Mesendoderm (in vitro differentiated cells): Measurements from ENCODE around the gene PTGDR2.

Source experiments
- DNase-seq: peaks from one replicate; pipeline ENCODE4 v3.0.0; 2013
- H2AK5ac ChIP-seq: 2 replicates; pipeline ENCODE4 v1.6.1; 2013; ENCODE audit warnings: low read length, inconsistent platforms
- H2BK120ac ChIP-seq: 2 replicates; pipeline ENCODE4 v1.6.1; 2013; ENCODE audit warnings: low read depth, mild to moderate bottlenecking, low read length, moderate library complexity, mixed read lengths
- H2BK15ac ChIP-seq: replicated peaks from 2 replicates; pipeline ENCODE4 v1.6.1; 2013; ENCODE audit warnings: low read depth, mild to moderate bottlenecking, moderate library complexity
- H2BK5ac ChIP-seq: 2 replicates; pipeline ENCODE4 v1.6.1; 2013; ENCODE audit warnings: low read length, inconsistent platforms
- H3K18ac ChIP-seq: 2 replicates; pipeline ENCODE4 v1.6.1; 2013; ENCODE audit warnings: mild to moderate bottlenecking, low read length, mixed read lengths
- H3K23ac ChIP-seq: one replicate; pipeline ENCODE4 v1.6.1; 2013; ENCODE audit warnings: low read length
- H3K27ac ChIP-seq: 2 replicates; pipeline ENCODE4 v1.5.1; 2013; ENCODE audit warnings: low read depth, mild to moderate bottlenecking, inconsistent platforms, low read length, moderate library complexity
- H3K27me3 ChIP-seq: 2 replicates; pipeline ENCODE4 v1.6.1; 2013; ENCODE audit warnings: low read length, control low read depth, mild to moderate bottlenecking, inconsistent platforms; ENCODE audit not compliant: insufficient read depth, poor library complexity
- H3K36me3 ChIP-seq: 2 replicates; pipeline ENCODE4 v1.6.1; 2013; ENCODE audit warnings: low read length, inconsistent platforms; ENCODE audit not compliant: control insufficient read depth, insufficient read depth
- H3K4ac ChIP-seq: one replicate; pipeline ENCODE4 v1.6.1; 2013; ENCODE audit warnings: low read depth, mild to moderate bottlenecking, low read length, moderate library complexity
- H3K4me1 ChIP-seq: 2 replicates; pipeline ENCODE4 v1.6.1; 2013; ENCODE audit warnings: low read depth, low read length, inconsistent platforms; ENCODE audit not compliant: control insufficient read depth
- H3K4me2 ChIP-seq: 2 replicates; pipeline ENCODE4 v1.6.1; 2013; ENCODE audit warnings: low read length
- H3K4me3 ChIP-seq: 2 replicates; pipeline ENCODE4 v1.5.1; 2013; ENCODE audit warnings: mild to moderate bottlenecking, low read length
- H3K56ac ChIP-seq: one replicate; pipeline ENCODE4 v1.6.1; 2013; ENCODE audit warnings: low read length
- H3K79me1 ChIP-seq: 2 replicates; pipeline ENCODE4 v1.6.1; 2013; ENCODE audit warnings: low read length, inconsistent platforms
- H3K79me2 ChIP-seq: 2 replicates; pipeline ENCODE4 v1.6.1; 2013; ENCODE audit warnings: mild to moderate bottlenecking, low read length; ENCODE audit not compliant: control insufficient read depth, insufficient read depth
- H3K9ac ChIP-seq: 2 replicates; pipeline ENCODE4 v1.6.1; 2013; ENCODE audit warnings: low read length, inconsistent platforms
- H4K5ac ChIP-seq: one replicate; pipeline ENCODE4 v1.6.1; 2013; ENCODE audit warnings: low read length
- H4K8ac ChIP-seq: one replicate; pipeline ENCODE4 v1.6.1; 2013; ENCODE audit warnings: low read depth, mild to moderate bottlenecking, control low read depth, low read length, moderate library complexity
- WGBS: extraction: QIAGEN DNeasy Blood & Tissue Kit; methylation state at CpG from one replicate; pipeline ENCODE4 v1.1.7; 2013; ENCODE audit warnings: low lambda C conversion rate, missing lambda C conversion rate; ENCODE audit not compliant: insufficient coverage; ENCODE audit errors: extremely low coverage; 5-methylcytosine and 5-hydroxymethylcytosine counted together

The PTGDR2 gene

DNA sequence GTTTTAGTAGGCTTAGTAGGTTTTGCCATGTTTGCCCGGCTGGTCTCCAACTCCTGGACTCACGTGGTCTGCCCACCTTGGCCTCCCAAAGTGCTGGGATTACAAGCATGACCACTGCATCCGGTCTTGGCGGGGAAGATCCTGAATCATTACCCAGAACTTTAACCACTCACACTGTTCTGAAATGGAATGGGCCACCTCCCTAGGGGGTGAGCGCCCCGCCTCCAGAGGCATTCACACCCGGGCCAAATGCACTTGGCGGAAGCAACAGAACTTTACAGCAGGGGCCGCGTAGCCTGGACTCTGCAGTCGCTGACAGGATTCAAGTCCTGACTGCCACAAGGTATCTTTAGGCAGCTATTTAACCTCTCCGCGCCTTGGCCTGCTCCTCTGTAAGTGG lies 8.5 kb downstream of the PTGDR2 start:
- Histone ChIP-seq H2BK5ac (no peak overlapping the region), H3K4me1 (peaks cover 11% of the 10 kb centered on the region), H2AK5ac (no peak overlapping the region), H3K56ac (no peak overlapping the region), H3K4me2 (no peak overlapping the region), H3K4ac (no peak overlapping the region), H4K8ac (no peak overlapping the region), H3K36me3 (peaks cover 8% of the 10 kb centered on the region), H3K18ac (no peak overlapping the region), H3K9ac (no peak overlapping the region), H3K27me3 (no peaks in the 10 kb centered on the region), H3K79me1 (peaks cover 21% of the 10 kb centered on the region), H2BK120ac (no peak overlapping the region), H3K27ac (no peak overlapping the region), H3K4me3 (no peak overlapping the region), H2BK15ac (no peak overlapping the region), H4K5ac (no peak overlapping the region), H3K79me2 (peaks cover 37% of the 10 kb centered on the region), H3K23ac (no peak overlapping the region)
- DNase-seq = no peak
- WGBS = no CpG with 5 or more reads among the region's 13 CpGs

DNA sequence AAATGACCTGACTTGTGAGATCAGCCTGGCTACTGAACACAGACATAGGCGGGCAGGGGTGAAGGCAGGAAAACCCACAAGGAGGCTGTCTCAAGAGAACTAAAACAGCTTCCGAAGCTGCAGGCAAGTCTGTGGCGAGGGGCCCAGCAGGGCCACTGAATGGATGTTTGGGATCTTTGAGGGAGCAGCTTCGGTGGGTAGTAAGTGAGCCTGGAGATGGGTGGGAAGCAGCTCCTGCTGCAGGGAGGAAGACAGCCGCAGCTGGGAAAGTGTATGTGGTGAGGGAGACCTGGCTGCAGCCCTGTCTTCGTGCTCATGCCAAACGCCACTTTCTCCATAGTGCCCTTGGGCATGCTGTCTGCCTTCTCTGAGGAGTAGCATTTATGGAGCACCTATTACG lies 10.4 kb downstream of the PTGDR2 start:
- Histone ChIP-seq H2BK120ac (no peak overlapping the region), H3K36me3 (peaks cover 2% of the 10 kb centered on the region), H3K9ac (no peak overlapping the region), H3K4me2 (no peak overlapping the region), H3K79me2 (peaks cover 39% of the 10 kb centered on the region), H3K23ac (no peak overlapping the region), H3K4ac (no peak overlapping the region), H3K4me1 (peaks cover 11% of the 10 kb centered on the region), H4K5ac (no peak overlapping the region), H3K27ac (no peak overlapping the region), H3K18ac (no peak overlapping the region), H3K56ac (no peak overlapping the region), H3K4me3 (no peak overlapping the region), H3K79me1 (peaks cover 23% of the 10 kb centered on the region), H3K27me3 (no peaks in the 10 kb centered on the region), H4K8ac (no peak overlapping the region), H2BK15ac (no peak overlapping the region), H2AK5ac (no peak overlapping the region), H2BK5ac (no peak overlapping the region)
- no CpG with 5 or more reads among the region's 8 CpGs for WGBS
- no peak for DNase-seq

GRCh38 chr11:60844870-60845221 lies 10.9 kb downstream of the PTGDR2 start:
- Histone ChIP-seq H3K56ac (no peak overlapping the region), H3K4me3 (no peak overlapping the region)
- no CpG with 5 or more reads among the region's 4 CpGs for WGBS

GRCh38 chr11:60844045-60844869 lies 11.5 kb downstream of the PTGDR2 start:
- Histone ChIP-seq H3K79me1 (peaks cover 23% of the 10 kb centered on the region), H3K4me3 (peak overlapping the region; percentile 93), H3K27ac (no peak overlapping the region), H3K4me2 (peak overlapping the region; percentile 51), H3K27me3 (no peaks in the 10 kb centered on the region), H3K18ac (no peak overlapping the region), H4K5ac (no peak overlapping the region), H3K79me2 (peaks cover 39% of the 10 kb centered on the region), H3K9ac (peak overlapping the region; percentile 95), H2BK120ac (no peak overlapping the region), H3K4ac (no peak overlapping the region), H3K23ac (peak overlapping the region; percentile 97), H2BK15ac (no peak overlapping the region), H3K4me1 (peaks cover 11% of the 10 kb centered on the region), H3K56ac (peak overlapping the region; percentile 78), H4K8ac (no peak overlapping the region), H2BK5ac (no peak overlapping the region), H3K36me3 (peaks cover 2% of the 10 kb centered on the region), H2AK5ac (no peak overlapping the region)
- WGBS = no CpG with 5 or more reads among the region's 10 CpGs
- DNase-seq = no peak

More at GRCh38 chr11:60844870-60845221, 10.9 kb downstream of the PTGDR2 start:
- peak overlapping the region; percentile 22 for H3K4me2 ChIP-seq
- H3K4ac ChIP-seq = no peak overlapping the region
- H3K9ac ChIP-seq = peak overlapping the region; percentile 5
- H3K27ac ChIP-seq = no peak overlapping the region
- no peak overlapping the region for H4K5ac ChIP-seq
- H3K4me1 ChIP-seq = peaks cover 11% of the 10 kb centered on the region
- peaks cover 39% of the 10 kb centered on the region for H3K79me2 ChIP-seq
- no peak overlapping the region for H2AK5ac ChIP-seq
- no peak for DNase-seq
- H2BK5ac ChIP-seq = no peak overlapping the region
- peaks cover 23% of the 10 kb centered on the region for H3K79me1 ChIP-seq
- no peak overlapping the region for H3K23ac ChIP-seq
- no peak overlapping the region for H4K8ac ChIP-seq
- H3K18ac ChIP-seq = no peak overlapping the region
- peaks cover 2% of the 10 kb centered on the region for H3K36me3 ChIP-seq
- H3K27me3 ChIP-seq = no peaks in the 10 kb centered on the region
- no peak overlapping the region for H2BK120ac ChIP-seq
- no peak overlapping the region for H2BK15ac ChIP-seq

GRCh38 chr11:60842668-60843600 lies 12.8 kb downstream of the PTGDR2 start:
- no peak overlapping the region for H3K27ac ChIP-seq

More at GRCh38 chr11:60842668-60843600, 12.8 kb downstream of the PTGDR2 start:
- Histone ChIP-seq H3K4me1 (peaks cover 11% of the 10 kb centered on the region), H2BK120ac (no peak overlapping the region), H3K4me3 (peak overlapping the region; percentile 93), H2BK5ac (no peak overlapping the region), H2AK5ac (no peak overlapping the region), H3K36me3 (no peaks in the 10 kb centered on the region), H3K18ac (no peak overlapping the region), H3K23ac (no peak overlapping the region), H4K8ac (no peak overlapping the region), H3K27me3 (no peaks in the 10 kb centered on the region), H3K4ac (peak overlapping the region; percentile 63), H3K4me2 (peak overlapping the region; percentile 51), H3K56ac (peak overlapping the region; percentile 96), H2BK15ac (no peak overlapping the region), H3K9ac (peak overlapping the region; percentile 95), H4K5ac (no peak overlapping the region), H3K79me2 (peaks cover 39% of the 10 kb centered on the region), H3K79me1 (peaks cover 23% of the 10 kb centered on the region)
- no CpG with 5 or more reads among the region's 23 CpGs for WGBS
- DNase-seq = no peak
